ENCODE data around the gene UBE2V1.
"Not testable (repeated sequence)": the region's sequence is repeated elsewhere in the genome, so short reads cannot be mapped to it uniquely, and the experiment has no call there.

Gene UBE2V1

DNA sequence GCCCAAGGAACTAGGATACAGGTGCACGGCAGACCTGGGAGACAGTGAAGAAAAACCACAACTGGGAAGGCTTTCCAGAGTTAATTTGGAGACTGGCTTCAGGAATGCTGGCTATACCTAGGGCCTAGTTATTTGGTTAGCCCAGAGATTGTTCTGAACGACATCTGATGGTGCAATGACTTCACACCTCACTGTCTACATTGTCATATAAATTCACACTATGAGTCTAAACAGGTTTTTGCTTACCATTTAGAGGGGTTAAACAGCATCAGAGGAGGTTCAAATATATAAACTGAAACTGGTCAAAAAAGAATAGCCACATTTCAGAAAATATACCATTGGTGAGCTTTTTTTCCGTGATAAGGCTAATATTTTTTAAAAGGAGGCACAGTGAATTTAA lies 16.7 kb downstream of the UBE2V1 start:
- DNase-seq = no peak

DNA sequence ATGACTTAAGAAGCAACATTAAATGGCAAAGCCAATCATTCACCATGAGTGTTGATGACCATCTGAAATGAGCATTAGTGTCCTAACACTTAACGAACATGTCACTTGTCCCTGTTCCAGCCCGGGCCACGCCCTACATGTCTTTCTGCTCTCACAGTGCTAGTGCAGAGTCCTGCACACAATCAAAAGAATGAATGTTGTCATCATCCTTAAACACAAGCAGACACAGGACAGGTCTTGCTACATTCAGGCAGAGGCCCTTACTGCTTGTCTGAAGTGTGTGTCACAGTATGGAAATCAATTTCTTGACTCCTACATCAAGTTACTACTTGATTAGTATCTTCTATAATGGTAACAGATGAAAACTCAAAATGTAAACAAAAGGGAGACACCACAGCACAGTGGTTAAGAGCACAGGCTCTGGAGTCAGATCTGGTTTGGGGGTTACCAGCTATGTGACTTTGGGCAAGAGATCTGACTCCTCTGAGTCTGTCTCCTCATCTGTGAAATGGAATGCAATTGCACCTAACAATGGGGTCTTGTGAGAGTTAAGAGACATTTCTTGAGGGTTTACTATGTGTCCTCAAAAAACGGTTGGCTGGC lies 17.4 kb downstream of the UBE2V1 start:
- no peak for DNase-seq

DNA sequence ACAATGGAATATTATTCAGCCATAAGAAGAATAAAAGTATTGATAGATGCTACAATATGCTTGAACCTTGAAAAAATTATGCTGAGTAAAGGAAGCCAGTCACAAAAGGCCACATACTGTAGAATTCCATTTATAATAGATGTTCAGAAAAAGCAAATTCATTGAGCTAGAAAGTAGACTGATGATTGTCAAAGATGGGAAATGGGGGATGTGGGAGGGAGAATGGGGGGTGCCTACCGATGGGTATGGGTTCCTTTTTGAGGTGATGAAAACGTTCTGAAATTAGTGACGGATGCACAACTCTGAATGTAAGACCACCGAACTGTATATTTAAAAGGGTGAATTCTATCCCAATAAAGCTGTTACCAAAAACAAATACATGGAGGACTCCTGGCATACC lies 18.4 kb downstream of the UBE2V1 start:
- no peak for DNase-seq

DNA sequence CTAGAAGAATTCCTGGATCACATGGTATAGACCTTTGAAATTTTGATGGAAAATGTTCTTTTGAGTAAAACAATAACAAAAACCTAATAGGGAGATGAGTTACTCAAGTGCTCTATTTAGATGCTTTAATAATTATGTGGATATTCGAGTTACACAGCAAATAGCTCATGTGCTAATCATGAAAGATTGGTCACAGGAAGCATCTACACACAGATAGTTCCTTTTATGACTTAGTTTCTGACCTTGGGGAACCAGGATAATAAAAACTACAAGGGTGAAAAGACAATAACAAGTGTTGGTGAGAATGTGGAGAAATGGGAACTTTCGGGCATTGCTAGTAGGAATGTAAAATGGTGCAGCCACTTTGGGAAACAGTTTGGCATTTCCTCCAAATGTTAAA lies 19.7 kb downstream of the UBE2V1 start:
- DNase-seq = no peak

DNA sequence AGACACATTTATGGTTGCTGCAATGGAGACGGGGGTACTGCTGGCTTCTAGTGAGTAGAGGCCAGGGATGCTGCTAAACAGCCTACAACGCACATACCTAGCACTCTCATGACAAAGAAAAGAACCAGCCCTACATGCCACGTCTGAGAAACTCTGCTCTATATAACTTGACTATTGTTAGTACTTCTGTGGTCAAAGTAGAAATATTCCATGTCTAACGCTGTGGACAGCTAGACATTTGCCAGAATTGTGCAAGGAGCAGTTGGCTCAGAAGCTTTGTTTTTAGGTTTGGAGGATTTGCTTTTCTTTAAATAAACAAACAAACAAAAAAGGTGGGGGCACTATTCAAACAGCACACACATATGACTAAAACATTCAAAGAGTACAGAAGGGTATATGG lies 20.5 kb downstream of the UBE2V1 start:
- no peak for DNase-seq

DNA sequence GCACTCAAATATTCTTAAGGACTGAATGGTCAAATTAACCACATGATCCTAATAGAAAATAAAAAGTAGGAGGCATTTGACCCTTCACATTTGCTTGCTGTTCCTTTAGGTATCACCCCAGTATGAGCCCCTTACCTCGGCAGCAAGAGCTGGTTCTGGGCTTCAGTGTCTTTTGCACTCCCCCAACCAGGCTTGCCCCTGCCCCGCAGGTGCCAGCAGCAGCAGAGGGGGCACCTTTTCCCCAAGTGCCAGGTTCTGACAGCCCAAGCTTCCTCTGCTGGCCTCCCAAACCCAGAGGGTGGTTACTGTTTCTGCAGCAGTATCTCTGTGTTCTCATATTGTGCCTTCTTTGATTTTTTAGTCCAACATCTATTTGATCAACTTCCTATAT lies 23.2 kb downstream of the UBE2V1 start:
- no peak for DNase-seq

DNA sequence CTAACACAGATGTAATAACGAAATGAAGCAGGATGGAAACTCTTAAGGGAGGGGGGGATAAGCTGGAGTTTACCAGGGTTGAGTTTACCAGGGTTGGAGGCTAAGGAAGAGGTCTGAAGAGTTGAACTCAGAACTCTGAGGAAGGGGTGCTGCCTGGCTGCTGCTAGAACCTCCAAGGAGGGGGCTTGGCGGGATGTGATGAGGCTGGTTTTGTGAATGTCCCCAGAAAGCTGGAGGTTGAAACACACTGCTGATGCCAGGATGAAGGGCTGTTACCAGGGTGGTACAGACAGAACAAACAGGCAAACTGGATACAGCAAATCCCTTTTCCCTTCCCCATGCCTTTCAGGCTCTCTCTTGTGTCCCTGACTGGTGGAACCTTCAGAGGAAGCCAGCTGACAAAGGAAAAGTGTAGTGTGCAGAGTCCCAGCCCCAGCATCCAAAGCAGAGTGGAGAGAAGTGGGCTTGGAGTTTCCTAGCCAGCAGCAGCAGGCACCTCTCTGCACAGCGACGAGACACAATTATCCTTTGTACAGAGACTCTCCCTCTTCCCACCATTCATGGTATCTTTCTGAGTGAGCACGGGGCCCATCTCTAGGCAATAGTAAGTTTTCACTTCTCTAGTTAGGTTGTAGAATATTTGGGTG lies 23.7 kb downstream of the UBE2V1 start:
- DNase-seq = peak in 2 of 56 donors; percentile 12 to 18

DNA sequence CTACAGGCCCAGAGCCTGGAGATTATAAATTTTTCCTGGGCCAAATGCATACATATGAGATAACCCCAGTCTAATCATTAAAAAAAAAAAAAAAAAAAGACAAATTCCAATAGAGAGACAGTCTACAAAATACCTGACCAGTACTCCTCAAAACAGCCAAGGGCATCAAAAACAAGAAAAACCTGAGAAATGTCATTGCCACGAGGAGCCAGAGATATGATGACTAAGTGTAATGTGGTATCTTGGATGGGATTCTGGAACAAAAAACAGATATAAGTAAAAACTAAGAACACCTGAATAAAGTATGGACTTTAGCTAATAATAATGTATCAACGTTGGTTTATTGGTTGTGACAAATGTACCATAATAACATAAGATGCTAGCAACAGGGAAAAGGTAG lies 24.9 kb downstream of the UBE2V1 start:
- DNase-seq = no peak

DNA sequence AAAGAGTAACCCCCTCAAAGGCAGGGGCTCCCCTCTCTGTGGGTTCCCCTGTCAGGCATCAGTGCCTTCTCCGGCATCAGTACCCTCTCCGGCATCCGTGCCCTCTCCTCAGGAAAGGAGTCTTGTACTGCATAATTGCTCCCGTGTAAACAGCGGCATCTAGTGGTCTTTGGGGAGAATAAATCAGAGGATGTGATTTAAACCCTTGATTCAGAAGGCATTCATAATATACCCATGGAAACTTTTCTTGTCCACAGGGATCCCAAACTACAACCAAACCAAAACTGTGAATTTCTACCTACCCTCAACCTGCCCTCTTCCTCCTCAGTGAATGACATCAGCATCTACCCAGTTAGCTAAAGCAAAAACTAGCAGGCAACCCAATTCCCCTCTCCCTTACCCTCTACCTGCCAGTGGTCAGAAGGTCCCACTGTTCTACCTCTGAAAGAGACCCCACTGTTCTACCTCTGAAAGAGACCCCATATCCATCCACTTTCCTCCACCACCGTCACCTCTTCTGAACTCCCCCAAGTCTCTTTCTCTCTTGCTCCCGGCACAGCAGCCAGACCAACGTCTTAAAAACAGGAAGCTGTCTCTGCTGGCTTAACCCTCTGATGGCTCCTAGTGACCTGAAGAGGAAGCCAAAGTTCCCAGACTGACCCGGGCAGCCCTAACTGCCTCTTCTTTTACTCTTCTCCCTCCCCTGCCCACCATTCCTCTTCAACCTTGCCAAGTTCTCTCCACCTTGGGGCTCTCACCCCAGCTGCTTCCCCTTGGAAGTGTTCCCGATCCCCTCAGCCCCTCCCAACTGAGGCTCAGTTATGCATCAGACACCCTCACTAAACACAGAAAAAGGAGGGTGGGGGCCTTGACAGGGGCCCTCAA lies 27.2 kb downstream of the UBE2V1 start:
- peak in 34 of 56 donors; percentile 6 to 60 (median 22) for DNase-seq

DNA sequence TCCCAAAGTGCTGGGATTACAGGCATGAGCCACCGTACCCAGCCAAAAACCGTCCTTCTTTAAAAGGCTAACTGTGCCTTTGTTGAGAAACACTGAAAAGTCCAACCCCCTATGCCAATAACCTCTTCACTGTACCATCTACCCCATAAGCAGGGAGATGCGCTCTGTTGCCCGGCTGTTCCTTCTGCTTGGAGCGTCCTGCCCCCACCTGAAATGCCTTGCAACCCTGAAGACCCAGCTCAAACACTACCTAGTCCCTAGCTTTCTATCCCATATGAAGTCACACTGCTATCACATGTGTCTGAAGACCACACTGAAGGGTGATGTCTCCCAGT lies 27.8 kb downstream of the UBE2V1 start:
- DNase-seq = no peak

DNA sequence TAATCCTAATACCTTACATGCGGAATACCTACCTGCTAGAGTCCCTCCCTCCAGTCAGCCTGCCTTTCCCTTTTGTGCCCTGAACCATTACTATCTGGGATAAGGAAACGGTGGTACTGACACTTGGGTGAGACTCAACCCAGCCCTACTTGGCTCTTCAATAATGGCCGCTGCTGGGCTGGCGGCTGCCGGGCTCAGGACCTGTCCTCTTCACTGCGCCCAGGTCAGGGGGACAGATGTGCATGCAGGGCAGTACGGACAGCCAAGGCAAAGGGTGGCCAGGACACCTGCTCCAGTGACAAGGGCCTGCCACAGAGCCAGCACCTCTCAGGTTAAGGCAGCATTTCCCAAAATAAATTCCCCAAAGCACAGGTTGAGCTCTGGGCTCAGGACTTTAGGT lies 29.9 kb downstream of the UBE2V1 start:
- no peak for DNase-seq

DNA sequence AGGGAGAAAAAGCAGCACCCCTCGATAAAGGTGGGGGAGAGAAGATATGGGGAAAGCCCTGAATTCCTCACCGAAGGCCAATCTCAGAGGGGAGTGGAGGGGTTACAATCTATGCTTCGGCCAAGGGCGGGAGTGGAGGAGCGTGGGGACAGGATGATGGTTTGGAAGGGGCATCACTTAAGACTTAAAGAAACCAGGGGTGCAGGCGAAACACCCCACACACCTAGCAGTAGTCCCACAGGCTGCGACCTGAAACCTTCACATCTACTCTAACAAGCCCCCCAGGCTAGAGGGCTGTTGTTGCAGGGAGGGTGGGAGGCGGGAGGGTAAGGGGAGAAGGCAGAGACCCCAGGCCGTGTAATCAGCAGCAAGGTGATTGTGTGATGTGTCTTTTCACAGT lies 30.9 kb downstream of the UBE2V1 start:
- DNase-seq = not testable (repeated sequence)

DNA sequence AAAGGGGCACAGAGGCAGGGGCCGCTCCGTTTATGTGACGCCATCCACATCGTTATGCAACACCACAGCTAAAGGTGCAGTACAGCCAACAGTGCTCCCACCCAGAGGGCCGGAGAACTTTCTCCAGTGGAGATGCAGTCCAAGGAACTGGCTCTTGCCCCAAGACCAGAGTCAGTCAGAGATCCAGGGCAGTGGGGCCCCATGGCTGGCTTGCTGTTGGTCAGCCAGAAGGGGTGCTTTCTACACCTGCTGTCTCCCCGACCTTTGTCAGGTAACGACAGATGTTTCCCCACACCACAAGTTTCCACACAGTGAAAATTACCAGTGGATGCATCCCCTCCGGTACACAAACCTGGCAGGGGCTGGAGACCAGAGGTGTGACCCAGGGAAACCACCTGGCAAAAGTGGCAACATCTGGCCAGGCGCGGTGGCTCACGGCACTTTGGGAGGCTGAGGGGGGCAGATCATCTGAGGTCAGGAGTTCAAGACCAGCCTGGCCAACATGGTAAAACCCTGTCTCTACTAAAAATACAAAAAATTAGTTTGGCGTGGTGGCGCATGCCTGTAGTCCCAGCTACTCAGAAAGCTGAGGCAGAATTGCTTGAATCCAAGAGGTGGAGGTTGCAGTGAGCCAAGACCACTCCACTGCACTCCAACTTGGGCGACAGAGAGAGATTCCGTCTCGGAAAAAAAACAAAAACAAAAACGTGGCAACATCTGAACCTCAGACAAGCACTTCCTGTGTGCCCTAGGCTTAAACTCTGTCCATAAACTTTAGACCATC lies 34.9 kb downstream of the UBE2V1 start:
- DNase-seq = no peak

DNA sequence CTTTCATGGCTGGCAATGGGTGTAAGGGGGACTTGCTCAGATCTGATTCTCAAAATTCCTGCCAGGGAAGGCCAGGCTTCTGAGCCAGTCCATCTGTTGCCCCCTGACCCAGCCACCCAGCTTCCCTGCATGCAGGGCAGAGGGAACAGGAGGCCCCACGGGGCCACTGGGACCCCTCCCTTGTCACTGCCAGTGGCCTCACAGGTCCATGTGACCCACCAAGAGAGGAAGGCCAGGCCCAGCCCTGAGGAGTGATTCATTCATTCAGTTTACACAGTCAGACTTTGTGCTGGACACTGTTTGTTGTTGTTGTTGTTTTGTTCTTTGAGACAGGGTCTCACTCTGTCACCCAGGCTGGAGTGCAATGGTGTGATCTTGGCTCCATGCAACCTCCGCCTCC lies 39.5 kb downstream of the UBE2V1 start:
- DNase-seq = no peak

DNA sequence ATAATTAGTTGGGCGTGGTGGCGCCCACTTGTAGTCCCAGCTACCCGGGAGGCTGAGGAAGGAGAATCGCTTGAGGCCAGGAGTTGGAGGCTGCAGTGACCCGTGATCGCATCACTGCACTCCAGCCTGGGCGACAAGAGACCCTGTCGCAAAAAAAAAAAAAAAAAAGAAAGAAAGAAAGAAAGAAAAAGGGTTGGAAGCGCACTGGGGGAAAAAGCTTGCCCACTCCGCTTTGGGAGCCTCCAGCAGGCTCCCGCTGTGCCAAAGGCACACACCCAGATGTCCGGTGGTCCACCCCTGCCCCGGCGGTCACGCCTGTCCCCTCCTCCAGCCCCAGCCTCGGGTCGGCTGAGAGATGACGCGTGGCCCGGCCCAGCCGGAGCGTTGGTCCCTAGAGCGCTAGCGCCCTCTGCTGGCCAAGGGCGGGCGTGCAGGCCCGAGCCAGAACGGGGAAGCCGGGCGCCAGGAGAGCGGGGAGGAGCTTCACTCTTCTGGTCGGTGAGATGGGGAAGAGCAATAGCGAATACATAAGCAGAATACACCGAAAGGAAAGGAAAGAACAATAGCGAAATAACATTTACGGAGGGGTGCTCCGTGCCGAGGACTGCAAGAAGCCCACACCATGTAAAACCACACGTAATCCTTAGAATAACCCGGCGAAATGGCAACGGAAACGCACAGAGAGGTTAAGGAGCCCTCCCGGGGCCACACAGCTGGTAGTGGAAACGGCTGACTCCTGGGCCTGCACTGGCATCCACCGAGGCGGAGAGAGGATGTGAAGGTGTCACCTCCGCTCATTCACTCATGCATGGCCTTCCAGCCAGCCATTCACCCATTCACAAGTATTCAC lies 41.7 kb downstream of the UBE2V1 start:
- DNase-seq = peak in 53 of 56 donors; percentile 29 to 95 (median 79)

DNA sequence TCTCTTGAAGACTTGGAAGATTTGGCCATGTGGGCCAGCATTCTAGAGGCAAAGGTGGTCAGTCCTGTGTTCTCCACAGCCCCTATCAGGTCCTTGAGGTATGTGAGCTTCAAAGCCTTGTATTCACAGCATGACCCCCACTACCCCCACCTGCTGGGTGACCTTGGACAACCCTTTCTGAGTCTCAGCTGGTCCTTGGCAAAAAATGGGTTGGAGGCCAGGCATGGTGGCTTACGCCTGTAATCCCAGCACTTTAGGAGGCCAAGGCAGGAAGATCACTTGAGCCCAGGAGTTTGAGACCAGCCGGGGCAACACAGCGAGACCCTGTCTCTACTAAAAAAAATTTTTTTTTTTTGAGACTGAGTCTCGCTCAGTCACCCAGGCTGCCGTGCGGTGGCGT lies 42.6 kb downstream of the UBE2V1 start:
- DNase-seq = no peak

DNA sequence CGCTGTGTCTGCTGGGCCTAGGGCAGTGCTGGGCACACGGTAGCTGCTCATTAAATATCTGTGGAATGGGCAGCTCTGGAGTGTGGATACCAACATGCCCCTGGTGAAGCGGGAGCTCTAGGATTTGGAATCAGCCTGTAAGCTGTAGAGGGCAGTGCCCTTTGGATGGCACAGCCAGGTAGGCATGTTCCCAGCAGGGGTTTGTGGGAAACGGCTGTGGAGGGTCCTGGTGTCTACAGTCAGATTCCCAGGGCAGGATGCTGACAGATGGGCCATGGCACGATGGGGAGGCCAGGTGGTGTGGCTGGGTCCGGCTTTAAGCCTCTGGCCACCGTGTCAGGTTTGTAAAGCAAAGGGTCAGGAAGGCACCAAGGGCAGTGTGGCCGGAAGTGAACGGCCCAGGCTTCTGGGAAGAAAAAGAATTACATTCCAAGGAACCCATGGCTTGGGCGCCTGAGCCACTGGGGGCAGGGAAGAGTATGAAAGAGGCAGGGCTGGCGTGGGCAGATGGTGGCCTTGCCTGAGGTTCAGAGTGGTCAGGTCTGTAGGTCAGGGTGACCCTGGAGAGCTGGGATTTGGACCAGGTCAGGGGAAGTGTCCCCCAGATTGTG lies 44.8 kb downstream of the UBE2V1 start:
- no peak for DNase-seq

DNA sequence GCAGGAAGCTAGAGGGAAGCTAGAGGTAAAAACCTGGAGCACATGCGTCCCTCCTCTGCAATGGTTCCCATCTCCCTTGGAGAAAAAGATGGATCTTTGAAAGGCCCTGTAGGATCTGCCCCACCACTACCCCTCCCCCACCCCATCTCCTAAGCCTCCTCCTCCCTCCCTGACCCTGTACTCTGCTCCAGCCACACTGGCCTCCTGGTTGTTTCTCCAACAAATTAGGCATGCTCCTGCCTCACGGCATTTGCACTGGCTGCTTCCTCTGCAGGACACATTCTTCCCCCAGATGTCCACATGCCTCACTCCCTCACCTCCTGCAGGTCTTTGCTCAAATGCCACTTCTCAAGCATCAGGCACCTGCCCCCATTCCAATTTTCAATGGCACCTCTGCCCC lies 45.5 kb downstream of the UBE2V1 start:
- DNase-seq = no peak

DNA sequence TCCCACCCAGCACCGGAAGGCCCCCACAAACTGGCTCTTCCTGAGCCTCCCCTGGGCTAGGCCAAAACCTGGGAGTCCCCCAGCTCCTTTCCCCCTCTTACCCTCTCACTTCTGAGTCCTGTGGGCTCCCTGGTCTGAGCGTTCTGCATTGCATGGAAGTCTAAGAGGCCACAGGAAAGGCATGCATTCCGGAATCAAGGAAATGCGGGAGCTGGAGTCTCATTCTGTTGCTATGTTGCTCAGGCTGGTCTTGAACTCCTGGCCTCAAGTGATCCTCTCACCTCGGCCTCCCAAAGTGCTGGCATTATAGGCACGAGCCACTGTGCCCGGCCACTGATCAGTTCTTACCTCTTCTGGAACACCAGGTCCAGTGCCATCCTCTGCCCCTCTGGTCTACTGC lies 45.9 kb downstream of the UBE2V1 start:
- no peak for DNase-seq

DNA sequence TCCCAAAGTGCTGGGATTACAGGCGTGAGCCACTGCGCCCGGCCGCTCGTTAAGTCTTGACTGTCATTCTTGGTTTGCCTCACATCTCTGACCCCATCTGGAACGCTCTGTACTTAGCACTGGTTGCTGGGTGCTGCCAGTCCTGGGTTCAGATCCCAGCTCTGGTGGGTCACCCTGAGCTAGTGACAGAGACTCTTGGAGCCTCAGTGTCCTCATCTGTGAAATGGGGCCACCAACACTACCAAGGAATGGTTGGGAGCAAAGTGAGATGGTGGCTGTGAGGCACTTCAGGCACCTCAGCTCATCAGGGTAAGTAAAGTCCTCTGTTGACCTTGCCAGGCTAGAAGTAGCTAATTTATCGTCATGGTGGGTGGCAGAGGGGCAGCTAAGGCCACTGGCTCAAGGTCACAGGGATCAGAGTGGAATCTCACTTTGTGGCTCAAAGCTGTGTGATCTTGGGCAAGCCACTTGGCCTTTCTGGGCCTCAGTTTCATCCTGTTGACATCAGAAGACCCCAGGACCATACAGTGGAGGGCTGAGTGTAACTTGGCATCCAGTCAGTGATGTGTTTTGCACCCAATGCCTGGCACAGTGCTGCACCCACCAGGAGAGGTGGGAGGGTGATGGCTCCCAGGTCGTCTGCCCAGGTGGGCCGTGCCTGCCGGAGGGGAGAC lies 46.7 kb downstream of the UBE2V1 start:
- DNase-seq = no peak
